ENCODE measurements around the gene XYLT1.

XYLT1 gene

DNA sequence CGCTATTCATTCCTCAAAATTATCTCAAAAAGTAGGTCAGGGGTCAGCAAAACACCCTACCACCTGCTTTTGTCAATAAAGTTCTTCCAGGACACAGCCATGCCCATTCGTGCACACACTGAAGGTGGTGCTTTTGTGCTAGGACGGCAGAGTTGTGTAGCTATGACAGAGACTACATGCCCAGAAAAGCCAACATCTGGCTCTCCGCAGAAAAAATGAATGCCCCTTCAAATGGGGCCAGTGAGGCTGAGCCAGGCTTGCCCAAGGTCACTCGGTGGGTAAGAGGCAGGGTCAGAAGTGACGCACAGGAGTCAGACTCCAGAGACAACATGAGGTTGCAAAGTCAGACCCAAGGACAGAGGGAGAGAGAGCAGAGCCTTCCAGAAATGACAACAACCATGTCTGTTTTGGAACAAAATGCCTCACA, 200.1 kb downstream of the XYLT1 start:
- H3K9me3 ChIP-seq (ENCODE audit: control insufficient read depth in 2 of 2, low read length in 2 of 2) = no peaks in the 10 kb centered on the region
- H3K27ac ChIP-seq (ENCODE audit: low read length) = no peak overlapping the region
- no peaks in the 10 kb centered on the region for H3K36me3 ChIP-seq (ENCODE audit: control insufficient read depth in 2 of 2, insufficient read depth in 2 of 2, low read length in 2 of 2)
- H3K4me1 ChIP-seq (ENCODE audit: control insufficient read depth, insufficient read depth, low read length) = peaks cover 10% of the 10 kb centered on the region
- H3K4me3 ChIP-seq (ENCODE audit: low read length in 2 of 2) = no peak overlapping the region
- no peak overlapping the region for H3K9ac ChIP-seq (ENCODE audit: low read length in 2 of 2)
- H3K27me3 ChIP-seq (ENCODE audit: control insufficient read depth in 1 of 2, insufficient read depth in 2 of 2, low read length in 2 of 2) = no peaks in the 10 kb centered on the region

DNA sequence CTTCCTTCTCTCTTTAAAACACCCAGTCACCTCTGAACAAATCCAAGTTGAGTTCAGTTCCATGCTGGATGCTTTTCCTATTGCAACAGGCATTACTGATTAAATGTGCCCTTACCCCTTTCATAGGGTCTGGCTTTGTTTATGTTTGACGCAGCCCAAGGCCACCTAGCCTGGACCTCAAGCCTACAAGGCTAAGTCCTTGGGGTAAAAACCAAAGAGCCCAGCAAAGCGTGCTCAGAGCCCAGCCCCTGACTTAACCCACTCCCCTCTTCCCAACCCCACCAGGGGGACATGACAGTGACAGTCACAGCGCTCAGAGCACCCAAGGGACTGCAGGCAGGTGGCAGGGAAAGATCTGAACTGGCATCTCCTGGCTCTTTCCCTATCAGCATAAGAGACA, 200.6 kb downstream of the XYLT1 start:
- H3K4me1 ChIP-seq (ENCODE audit: control insufficient read depth, insufficient read depth, low read length) = peaks cover 10% of the 10 kb centered on the region
- no peaks in the 10 kb centered on the region for H3K9me3 ChIP-seq (ENCODE audit: control insufficient read depth in 2 of 2, low read length in 2 of 2)
- H3K36me3 ChIP-seq (ENCODE audit: control insufficient read depth in 2 of 2, insufficient read depth in 2 of 2, low read length in 2 of 2) = no peaks in the 10 kb centered on the region
- H3K4me3 ChIP-seq (ENCODE audit: low read length in 2 of 2) = no peak overlapping the region
- no peak overlapping the region for H3K9ac ChIP-seq (ENCODE audit: low read length in 2 of 2)
- no peaks in the 10 kb centered on the region for H3K27me3 ChIP-seq (ENCODE audit: control insufficient read depth in 1 of 2, insufficient read depth in 2 of 2, low read length in 2 of 2)
- no peak overlapping the region for H3K27ac ChIP-seq (ENCODE audit: low read length)

DNA sequence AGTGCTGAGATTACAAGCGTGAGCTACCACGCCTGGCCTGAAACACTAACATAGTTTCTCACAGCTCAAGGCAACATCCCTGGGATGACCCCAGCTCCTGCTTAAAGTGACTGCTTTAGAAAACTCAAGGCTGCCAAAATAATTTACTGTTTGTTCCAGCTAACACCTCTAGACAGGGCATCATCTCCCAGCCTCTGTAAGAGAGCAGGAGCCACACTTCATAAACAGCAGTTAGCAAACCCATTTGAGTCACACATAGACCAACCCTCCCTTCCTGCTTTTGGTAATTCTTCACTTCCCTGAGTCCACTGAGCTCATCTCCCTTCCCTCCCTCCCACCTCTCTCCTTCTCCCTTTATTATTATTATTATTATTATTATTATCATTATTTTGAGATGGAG, 201.3 kb downstream of the XYLT1 start:
- H3K9ac ChIP-seq (ENCODE audit: low read length in 2 of 2) = no peak overlapping the region

DNA sequence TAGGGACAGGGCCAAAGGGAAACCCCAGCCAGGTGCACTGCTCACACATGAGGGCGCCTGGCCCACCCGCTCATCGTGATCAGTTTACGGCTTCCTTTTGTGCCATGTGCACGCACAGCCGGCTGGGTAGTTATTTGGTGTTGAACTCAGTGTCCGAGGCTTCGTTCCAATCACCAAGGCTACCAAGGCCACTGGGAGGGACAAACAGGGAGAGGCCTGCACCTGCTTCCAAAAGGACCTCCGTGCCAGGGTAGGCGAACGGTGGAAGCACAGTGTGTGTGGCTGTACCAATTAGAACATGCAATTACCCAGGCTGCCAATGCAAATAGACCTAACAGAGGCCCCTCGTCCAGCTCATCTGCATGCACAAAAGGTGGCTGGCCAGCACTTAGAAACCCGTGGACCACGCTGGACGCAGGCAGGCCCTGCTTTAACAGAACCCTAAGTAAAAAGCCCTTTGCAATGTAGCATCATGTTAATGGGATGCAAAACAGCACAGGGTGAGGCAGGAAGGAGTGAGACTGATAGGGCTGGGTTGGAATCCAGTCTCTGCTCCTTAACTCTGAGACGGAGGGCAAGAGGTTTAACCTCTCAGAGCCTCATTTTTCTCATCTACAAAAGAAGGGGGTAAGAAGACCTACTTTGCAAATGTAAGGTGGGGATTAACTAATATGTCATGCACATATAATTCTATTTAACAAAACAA, 204.0 kb downstream of the XYLT1 start:
- Histone ChIP-seq H3K4me1 (ENCODE audit: control insufficient read depth, insufficient read depth, low read length) (peaks cover 8% of the 10 kb centered on the region), H3K9ac (ENCODE audit: low read length in 2 of 2) (no peak overlapping the region), H3K27me3 (ENCODE audit: control insufficient read depth in 1 of 2, insufficient read depth in 2 of 2, low read length in 2 of 2) (no peaks in the 10 kb centered on the region), H3K36me3 (ENCODE audit: control insufficient read depth in 2 of 2, insufficient read depth in 2 of 2, low read length in 2 of 2) (no peaks in the 10 kb centered on the region), H3K4me3 (ENCODE audit: low read length in 2 of 2) (no peak overlapping the region), H3K9me3 (ENCODE audit: control insufficient read depth in 2 of 2, low read length in 2 of 2) (no peaks in the 10 kb centered on the region), H3K27ac (ENCODE audit: low read length) (no peak overlapping the region)

More for the DNA sequence above, 201.3 kb downstream of the XYLT1 start:
- no peaks in the 10 kb centered on the region for H3K36me3 ChIP-seq (ENCODE audit: control insufficient read depth in 2 of 2, insufficient read depth in 2 of 2, low read length in 2 of 2)
- H3K27me3 ChIP-seq (ENCODE audit: control insufficient read depth in 1 of 2, insufficient read depth in 2 of 2, low read length in 2 of 2) = no peaks in the 10 kb centered on the region
- no peak overlapping the region for H3K4me3 ChIP-seq (ENCODE audit: low read length in 2 of 2)
- peaks cover 10% of the 10 kb centered on the region for H3K4me1 ChIP-seq (ENCODE audit: control insufficient read depth, insufficient read depth, low read length)
- no peak overlapping the region for H3K27ac ChIP-seq (ENCODE audit: low read length)
- no peaks in the 10 kb centered on the region for H3K9me3 ChIP-seq (ENCODE audit: control insufficient read depth in 2 of 2, low read length in 2 of 2)

DNA sequence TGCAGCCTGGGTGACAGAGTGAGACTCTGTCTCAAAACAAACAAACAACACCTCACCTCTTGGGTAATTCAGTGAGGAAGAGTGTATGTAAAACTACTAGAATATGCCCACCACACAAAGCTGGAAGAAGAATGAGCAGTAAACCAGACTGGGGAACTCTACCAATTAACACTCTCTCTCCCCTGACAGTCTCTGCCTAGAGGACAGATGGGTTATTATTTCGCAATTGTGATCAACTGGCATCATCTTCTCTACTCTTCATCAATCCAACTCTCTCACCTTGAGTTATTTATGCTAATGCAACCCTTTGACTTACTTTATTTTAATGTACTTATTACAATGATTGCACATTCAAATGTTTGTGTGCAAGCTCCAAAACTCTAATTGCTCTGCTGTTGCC, 205.6 kb downstream of the XYLT1 start:
- H3K4me3 ChIP-seq (ENCODE audit: low read length in 2 of 2) = no peak overlapping the region
- H3K4me1 ChIP-seq (ENCODE audit: control insufficient read depth, insufficient read depth, low read length) = peaks cover 1% of the 10 kb centered on the region
- no peaks in the 10 kb centered on the region for H3K27me3 ChIP-seq (ENCODE audit: control insufficient read depth in 1 of 2, insufficient read depth in 2 of 2, low read length in 2 of 2)
- no peaks in the 10 kb centered on the region for H3K36me3 ChIP-seq (ENCODE audit: control insufficient read depth in 2 of 2, insufficient read depth in 2 of 2, low read length in 2 of 2)
- H3K9ac ChIP-seq (ENCODE audit: low read length in 2 of 2) = no peak overlapping the region
- no peaks in the 10 kb centered on the region for H3K9me3 ChIP-seq (ENCODE audit: control insufficient read depth in 2 of 2, low read length in 2 of 2)
- no peak overlapping the region for H3K27ac ChIP-seq (ENCODE audit: low read length)

DNA sequence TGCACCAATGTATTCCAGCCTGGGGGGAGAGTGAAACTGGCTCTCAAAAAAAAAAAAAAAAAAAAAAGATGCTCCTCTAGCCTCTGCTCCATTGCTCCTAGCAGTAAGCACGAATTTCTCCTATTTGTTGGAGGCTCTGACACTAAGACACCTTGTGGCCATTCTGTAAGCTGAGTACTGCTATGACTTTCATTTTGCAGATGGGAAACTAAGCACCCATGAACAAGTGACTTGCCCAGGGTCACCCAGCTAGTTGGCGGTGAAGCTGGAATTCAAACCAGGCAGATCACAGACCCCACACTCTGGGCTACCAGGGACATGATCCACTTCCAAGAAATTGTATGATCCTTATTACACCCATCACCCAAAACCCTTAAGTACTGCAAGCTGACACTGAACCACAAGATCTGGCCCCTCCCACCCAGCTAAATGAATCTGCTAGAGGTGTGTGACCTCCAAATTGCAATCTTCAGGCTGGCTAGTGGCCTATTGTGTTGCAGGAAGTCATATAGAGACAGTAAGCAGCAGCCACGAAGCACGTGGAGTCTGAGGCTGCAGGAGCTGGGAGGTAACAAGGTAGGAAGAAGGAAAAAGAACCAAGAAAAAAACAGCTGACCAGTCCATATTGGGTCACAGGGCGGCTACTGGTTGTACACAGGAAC, 209.4 kb downstream of the XYLT1 start:
- Histone ChIP-seq H3K4me3 (ENCODE audit: low read length in 2 of 2) (no peak overlapping the region), H3K27me3 (ENCODE audit: control insufficient read depth in 1 of 2, insufficient read depth in 2 of 2, low read length in 2 of 2) (no peaks in the 10 kb centered on the region), H3K36me3 (ENCODE audit: control insufficient read depth in 2 of 2, insufficient read depth in 2 of 2, low read length in 2 of 2) (peaks cover 0 to 9% of the 10 kb centered on the region in 2 donors), H3K27ac (ENCODE audit: low read length) (no peak overlapping the region), H3K4me1 (ENCODE audit: control insufficient read depth, insufficient read depth, low read length) (peaks cover 3% of the 10 kb centered on the region), H3K9ac (ENCODE audit: low read length in 2 of 2) (no peak overlapping the region), H3K9me3 (ENCODE audit: control insufficient read depth in 2 of 2, low read length in 2 of 2) (no peaks in the 10 kb centered on the region)

DNA sequence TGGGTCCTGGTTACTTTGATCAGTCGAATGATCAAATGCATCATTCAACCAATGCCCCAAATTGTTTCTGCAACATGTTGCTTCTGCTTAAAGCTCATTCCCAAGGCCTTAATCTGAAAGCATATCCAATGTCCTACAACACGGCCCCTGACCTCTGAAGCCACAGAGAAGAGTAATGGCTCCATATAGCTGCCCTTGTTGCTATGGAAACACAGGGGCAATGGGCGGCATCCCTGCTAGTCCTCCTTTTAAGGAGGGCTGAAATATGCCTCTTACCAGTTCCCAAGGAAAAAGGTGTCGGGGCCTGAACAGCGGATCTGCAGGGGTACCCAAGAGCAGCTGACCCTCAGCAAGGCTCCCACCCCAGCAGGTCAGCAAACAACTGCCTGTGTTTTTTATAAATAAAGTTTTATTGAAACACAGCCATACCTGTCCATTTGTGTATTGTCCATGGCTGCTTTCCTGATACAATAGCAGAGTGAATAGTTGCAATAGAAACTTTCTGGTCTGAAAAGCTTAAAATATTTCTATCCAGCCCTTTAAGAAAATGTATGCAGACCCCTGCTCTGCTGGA, 210.4 kb downstream of the XYLT1 start:
- H3K9me3 ChIP-seq (ENCODE audit: control insufficient read depth in 2 of 2, low read length in 2 of 2) = no peaks in the 10 kb centered on the region
- H3K4me1 ChIP-seq (ENCODE audit: control insufficient read depth, insufficient read depth, low read length) = peaks cover 3% of the 10 kb centered on the region
- no peak overlapping the region for H3K9ac ChIP-seq (ENCODE audit: low read length in 2 of 2)
- H3K27me3 ChIP-seq (ENCODE audit: control insufficient read depth in 1 of 2, insufficient read depth in 2 of 2, low read length in 2 of 2) = no peaks in the 10 kb centered on the region
- no peak overlapping the region for H3K4me3 ChIP-seq (ENCODE audit: low read length in 2 of 2)
- H3K36me3 ChIP-seq (ENCODE audit: control insufficient read depth in 2 of 2, insufficient read depth in 2 of 2, low read length in 2 of 2) = peaks cover 0 to 9% of the 10 kb centered on the region in 2 donors
- H3K27ac ChIP-seq (ENCODE audit: low read length) = no peak overlapping the region

DNA sequence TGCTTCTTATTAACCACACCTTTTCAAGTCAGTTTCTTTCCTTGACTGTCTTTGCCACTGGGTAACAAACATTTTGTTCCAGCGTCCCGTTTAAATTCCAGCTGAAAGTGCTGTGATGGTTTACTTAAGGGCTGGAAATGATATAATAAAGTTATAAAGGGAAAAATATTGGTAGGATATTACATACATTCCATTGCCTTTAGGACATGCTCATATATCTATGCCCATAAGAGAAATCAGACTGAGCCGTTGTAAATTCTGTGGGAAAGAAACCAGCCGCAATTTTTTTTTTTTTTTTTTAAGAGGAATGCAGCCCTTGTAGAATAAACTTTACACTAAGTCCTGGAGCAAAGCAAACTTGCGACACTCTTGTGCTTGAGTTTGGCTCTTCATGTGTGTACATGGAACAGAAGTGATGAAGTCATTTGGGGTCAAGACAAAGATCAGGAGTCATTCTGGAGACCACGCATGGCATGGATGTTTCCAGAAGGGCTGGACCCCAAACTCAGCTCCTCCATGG, 210.9 kb downstream of the XYLT1 start:
- no peaks in the 10 kb centered on the region for H3K9me3 ChIP-seq (ENCODE audit: control insufficient read depth in 2 of 2, low read length in 2 of 2)
- H3K9ac ChIP-seq (ENCODE audit: low read length in 2 of 2) = no peak overlapping the region
- no peaks in the 10 kb centered on the region for H3K27me3 ChIP-seq (ENCODE audit: control insufficient read depth in 1 of 2, insufficient read depth in 2 of 2, low read length in 2 of 2)
- H3K27ac ChIP-seq (ENCODE audit: low read length) = no peak overlapping the region
- H3K36me3 ChIP-seq (ENCODE audit: control insufficient read depth in 2 of 2, insufficient read depth in 2 of 2, low read length in 2 of 2) = peaks cover 0 to 9% of the 10 kb centered on the region in 2 donors
- H3K4me1 ChIP-seq (ENCODE audit: control insufficient read depth, insufficient read depth, low read length) = peaks cover 3% of the 10 kb centered on the region
- no peak overlapping the region for H3K4me3 ChIP-seq (ENCODE audit: low read length in 2 of 2)

DNA sequence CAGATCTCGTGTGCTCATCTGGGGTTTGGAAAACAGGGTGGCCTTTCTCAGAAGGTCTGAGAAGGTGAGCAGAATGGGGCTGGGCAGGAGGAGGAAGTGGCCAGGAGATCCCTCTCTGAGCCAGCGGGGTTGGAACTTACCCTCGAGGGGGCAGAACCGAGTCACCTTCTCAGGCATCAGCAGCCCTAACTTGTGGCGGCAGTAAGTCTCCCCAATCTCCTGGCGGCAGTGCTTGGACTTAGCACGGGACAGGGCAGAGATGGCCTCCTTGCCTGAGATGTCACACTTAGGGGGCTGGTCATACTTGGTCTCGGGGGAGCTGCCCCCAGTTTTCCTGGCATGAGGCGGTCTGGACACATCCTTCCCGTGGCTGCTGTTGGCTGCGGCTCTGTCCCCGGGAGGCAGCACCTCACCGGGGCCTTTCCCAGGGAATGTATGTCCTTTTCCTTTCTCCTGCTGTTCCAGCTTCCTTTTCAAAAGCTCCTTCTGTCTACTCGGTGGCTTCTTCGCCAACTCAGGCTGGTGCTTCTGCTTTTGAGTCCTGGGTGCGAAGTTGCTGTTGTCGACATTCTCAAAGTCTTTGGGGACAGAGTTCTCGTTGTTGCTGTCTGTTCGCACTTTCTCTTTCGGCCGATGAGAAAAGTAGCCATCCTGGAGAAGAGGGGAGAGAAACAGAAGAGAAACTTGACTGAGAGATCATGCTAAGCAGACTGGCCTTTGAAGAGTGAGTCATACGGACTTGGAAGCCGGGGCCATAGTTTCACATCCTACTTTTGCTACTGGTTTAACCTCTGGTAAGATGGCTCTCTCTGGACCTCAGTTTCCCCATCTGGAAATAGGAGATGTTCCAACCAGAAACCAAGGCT, 211.7 kb downstream of the XYLT1 start:
- H3K27ac ChIP-seq (ENCODE audit: low read length) = no peak overlapping the region
- no peaks in the 10 kb centered on the region for H3K9me3 ChIP-seq (ENCODE audit: control insufficient read depth in 2 of 2, low read length in 2 of 2)

DNA sequence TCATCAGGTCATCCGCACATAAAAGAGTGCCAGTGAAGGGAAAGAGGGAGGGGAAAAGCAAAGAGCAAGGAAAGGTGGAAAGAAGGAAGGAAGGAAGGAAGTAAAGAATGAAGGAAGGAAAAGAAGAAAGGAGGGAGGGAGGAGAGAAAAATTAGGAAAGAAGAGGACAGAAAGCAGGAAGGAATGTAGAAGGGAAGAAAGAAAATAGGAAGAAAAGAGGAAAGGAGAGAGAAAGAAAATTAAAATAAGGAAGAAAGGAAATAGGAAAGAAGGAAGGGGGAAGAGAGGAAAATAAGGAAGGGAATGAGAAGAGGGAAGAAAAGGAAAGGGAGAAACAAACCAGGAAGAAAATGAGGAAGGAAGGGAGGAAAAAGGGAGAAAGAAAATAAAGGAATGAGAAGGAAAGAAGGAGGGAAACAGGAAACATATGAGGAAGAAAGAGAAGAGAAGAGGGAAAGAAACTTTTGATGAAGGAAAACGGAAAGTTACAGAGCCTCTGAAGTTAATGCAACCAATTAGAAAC, 212.6 kb downstream of the XYLT1 start:
- H3K4me3 ChIP-seq (ENCODE audit: low read length in 2 of 2) = no peak overlapping the region
- H3K27ac ChIP-seq (ENCODE audit: low read length) = no peak overlapping the region
- H3K9ac ChIP-seq (ENCODE audit: low read length in 2 of 2) = no peak overlapping the region
- no peaks in the 10 kb centered on the region for H3K9me3 ChIP-seq (ENCODE audit: control insufficient read depth in 2 of 2, low read length in 2 of 2)
- peaks cover 3% of the 10 kb centered on the region for H3K4me1 ChIP-seq (ENCODE audit: control insufficient read depth, insufficient read depth, low read length)
- peaks cover 0 to 9% of the 10 kb centered on the region in 2 donors for H3K36me3 ChIP-seq (ENCODE audit: control insufficient read depth in 2 of 2, insufficient read depth in 2 of 2, low read length in 2 of 2)
- no peaks in the 10 kb centered on the region for H3K27me3 ChIP-seq (ENCODE audit: control insufficient read depth in 1 of 2, insufficient read depth in 2 of 2, low read length in 2 of 2)

More for the DNA sequence above, 211.7 kb downstream of the XYLT1 start:
- no peak overlapping the region for H3K9ac ChIP-seq (ENCODE audit: low read length in 2 of 2)
- H3K36me3 ChIP-seq (ENCODE audit: control insufficient read depth in 2 of 2, insufficient read depth in 2 of 2, low read length in 2 of 2) = peaks cover 0 to 9% of the 10 kb centered on the region in 2 donors
- H3K27me3 ChIP-seq (ENCODE audit: control insufficient read depth in 1 of 2, insufficient read depth in 2 of 2, low read length in 2 of 2) = no peaks in the 10 kb centered on the region
- no peak overlapping the region for H3K4me3 ChIP-seq (ENCODE audit: low read length in 2 of 2)
- peaks cover 3% of the 10 kb centered on the region for H3K4me1 ChIP-seq (ENCODE audit: control insufficient read depth, insufficient read depth, low read length)

All from stomach smooth muscle (tissue), 2 donors.